HepG2 (cell line): ENCODE data around the gene INTS1. TPM values are rescaled to one million over a fixed set of nuclear protein-coding genes. Genes with fewer than 3 reads are reported as not detected.
A peak's percentile ranks its signal among the peaks of the same experiment; 100 is the strongest.

ENCODE experiments used
- ELF4 ChIP-seq: sonication (generic); formaldehyde crosslinking; IDR thresholded peaks from 2 replicates; pipeline ENCODE4 v1.5.0; 2020; ENCODE audit warnings: missing genetic modification reagents, mild to moderate bottlenecking, moderate library complexity, borderline replicate concordance
- ETV6 ChIP-seq: sonication (generic); formaldehyde crosslinking; conservative IDR thresholded peaks from 2 replicates; pipeline ENCODE4 v1.4.0; 2020; ENCODE audit warnings: missing genetic modification reagents
- IKZF1 ChIP-seq: fragments of 450-650 bp; IDR thresholded peaks from 2 replicates; pipeline ENCODE4 v1.7.1; 2016
- IKZF4 ChIP-seq: sonication (generic); formaldehyde crosslinking; IDR thresholded peaks from 2 replicates; pipeline ENCODE4 v1.5.1; 2020; ENCODE audit warnings: borderline replicate concordance, mild to moderate bottlenecking, low read depth, missing genetic modification reagents; ENCODE audit errors: not compliant biosample characterization
- MAZ ChIP-seq, 2 experiments: sonication (generic) in 1 of 2; formaldehyde crosslinking in 1 of 2; IDR thresholded peaks; 2 replicates each; pipeline versions ENCODE4 v1.5.0 to v1.6.1; 2012 to 2020; ENCODE audit warnings: low read depth in 2 of 2, mild to moderate bottlenecking in 2 of 2, borderline replicate concordance in 1 of 2, improper control_type of control experiment in 1 of 2, low read length in 1 of 2, missing genetic modification reagents in 1 of 2, moderate library complexity in 1 of 2
- PTBP1 ChIP-seq: fragments of 200-400 bp; formaldehyde crosslinking; IDR thresholded peaks from 2 replicates; pipeline ENCODE4 v1.6.1; 2018; ENCODE audit warnings: low read length, low read depth; ENCODE audit not compliant: poor library complexity, severe bottlenecking
- SALL1 ChIP-seq: sonication (generic); formaldehyde crosslinking; IDR thresholded peaks from 2 replicates; pipeline ENCODE4 v1.8.0; 2022; ENCODE audit warnings: mild to moderate bottlenecking, missing genetic modification reagents
- ZNF251 ChIP-seq: sonication (generic); formaldehyde crosslinking; IDR thresholded peaks from 2 replicates; pipeline ENCODE4 v1.9.0; 2021; ENCODE audit warnings: mild to moderate bottlenecking, missing genetic modification reagents
- ZNF292 ChIP-seq: sonication (generic); formaldehyde crosslinking; IDR thresholded peaks from 2 replicates; pipeline ENCODE4 v1.8.1; 2022; ENCODE audit warnings: mild to moderate bottlenecking, low read depth, missing genetic modification reagents, borderline replicate concordance
- ZNF546 ChIP-seq: sonication (generic); formaldehyde crosslinking; conservative IDR thresholded peaks from 2 replicates; pipeline ENCODE4 v1.8.1; 2023; ENCODE audit warnings: mild to moderate bottlenecking, missing genetic modification reagents
- ZNF550 ChIP-seq: sonication (generic); formaldehyde crosslinking; IDR thresholded peaks from 2 replicates; pipeline ENCODE4 v1.4.0; 2020; ENCODE audit warnings: mild to moderate bottlenecking, missing genetic modification reagents, borderline replicate concordance
- ZNF720 ChIP-seq: sonication (generic); formaldehyde crosslinking; IDR thresholded peaks from 2 replicates; pipeline ENCODE4 v1.4.0; 2020; ENCODE audit warnings: missing genetic modification reagents
- ZNF777 ChIP-seq: sonication (generic); formaldehyde crosslinking; IDR thresholded peaks from 2 replicates; pipeline ENCODE4 v1.4.0; 2020; ENCODE audit warnings: missing genetic modification reagents
- ZNF792 ChIP-seq: IDR thresholded peaks from 2 replicates; pipeline ENCODE4 v1.6.1; 2016
- ZZZ3 ChIP-seq: sonication (generic); formaldehyde crosslinking; IDR thresholded peaks from 2 replicates; pipeline ENCODE4 v1.4.0; 2020; ENCODE audit warnings: missing genetic modification reagents, mild to moderate bottlenecking, borderline replicate concordance
- polyA plus RNA-seq, 8 experiments: library from polyadenylated mRNA; depleted of rRNA in 3 of 8; stranded (reverse) in 7 of 8; unstranded in 1 of 8; fragments of >200 nt; fragmentation: Illumina TruSeq in 4 of 8; extraction: Trizol in 4 of 8; gene quantifications; 2 replicates each; pipeline versions ENCODE4 v1.2.1 to v1.2.3, GENCODE V29; 2011 to 2016; ENCODE audit warnings: low read depth in 4 of 8, missing spikeins in 1 of 8, mixed read lengths in 1 of 8; ENCODE audit not compliant: insufficient read depth in 1 of 8
- total RNA-seq, 5 experiments: library from RNA; depleted of rRNA; stranded (reverse); fragments of >200 nt; fragmentation: Illumina TruSeq; extraction: Trizol; gene quantifications; 2 replicates each; pipeline ENCODE4 v1.2.3, GENCODE V29; 2016; ENCODE audit warnings: low read depth in 1 of 5
- TF ChIP-seq, protein P1 (sequence below): sonication (generic); formaldehyde crosslinking; IDR thresholded peaks from 2 replicates; pipeline ENCODE4 v1.5.1; 2020; ENCODE audit warnings: mild to moderate bottlenecking, moderate library complexity, missing genetic modification reagents
- TF ChIP-seq, protein P2 (sequence below): sonication (generic); formaldehyde crosslinking; IDR thresholded peaks from 2 replicates; pipeline ENCODE4 v1.9.0; 2022; ENCODE audit warnings: low read depth, missing genetic modification reagents
- TF ChIP-seq, protein P3 (sequence below): conservative IDR thresholded peaks from 2 replicates; pipeline ENCODE4 v1.6.1; 2018; ENCODE audit warnings: missing genetic modification reagents
- TF ChIP-seq, protein P4 (sequence below): IDR thresholded peaks from 2 replicates; pipeline ENCODE4 v1.6.1; 2018; ENCODE audit warnings: missing genetic modification reagents
- TF ChIP-seq, protein P5 (sequence below): IDR thresholded peaks from 2 replicates; pipeline ENCODE4 v1.6.1; 2018; ENCODE audit warnings: missing genetic modification reagents, mild to moderate bottlenecking, missing compliant biosample characterization

Gene INTS1
- total and polyA plus RNA-seq, 2 of the 13 experiments (the other 11 are each of a cell fraction or from before 2014, with no cell fraction given), result 13.7 to 29.0 TPM

DNA sequence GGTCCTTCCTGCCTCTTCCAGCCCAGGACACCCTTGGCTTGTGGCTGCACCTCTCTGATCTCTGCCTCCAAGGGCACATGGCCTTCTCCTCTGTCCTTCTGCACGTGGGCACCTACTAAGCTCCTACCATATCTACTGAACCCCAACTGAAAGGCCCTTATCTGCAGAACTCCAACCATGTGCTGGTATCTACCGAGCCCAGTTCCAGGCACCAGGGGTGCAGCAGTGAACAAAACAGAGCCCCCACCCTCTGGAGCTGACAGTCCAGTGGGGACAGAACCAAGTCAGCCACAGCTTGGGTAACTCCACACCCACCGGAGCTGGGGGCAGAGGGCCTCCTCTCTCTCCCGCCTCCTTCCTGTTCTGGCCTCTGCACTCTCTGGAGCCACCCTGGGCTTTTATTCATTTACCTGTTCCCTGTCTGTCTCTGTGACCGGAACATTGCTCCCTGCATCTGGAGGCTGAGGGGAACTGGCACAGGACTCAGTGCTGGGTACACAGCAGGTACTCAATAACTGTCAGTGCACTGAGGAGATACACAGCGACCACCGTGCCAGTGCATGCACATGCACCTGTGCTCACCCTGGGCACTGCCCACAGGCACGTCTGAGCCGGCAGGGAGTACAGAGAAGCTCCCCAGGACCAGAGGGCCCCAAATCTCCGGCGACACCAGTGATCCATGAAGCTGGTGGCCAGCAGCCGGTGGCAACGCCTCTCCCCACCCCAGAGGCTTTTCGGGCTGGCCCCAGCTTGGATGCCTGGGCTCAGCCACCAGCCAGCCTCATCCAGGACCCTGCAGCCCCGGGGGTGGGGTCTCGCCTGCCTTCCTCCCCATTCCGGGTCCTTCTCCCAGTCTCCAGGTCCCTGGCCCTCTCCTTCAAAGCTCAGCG, 46.9 kb downstream of the INTS1 start (continued):
- TF ChIP-seq ETV6 (CRISPR knock-in tag) (no peak), MAZ (IDR thresholded peaks at IDR 0.05; ENCODE audit: borderline replicate concordance, low read depth, low read length) (no peak), MAZ (CRISPR knock-in tag; IDR thresholded peaks at IDR 0.05; ENCODE audit: low read depth) (0 out of 2 replicates have a peak, but pooled peaks have one; percentile 14), ZZZ3 (CRISPR knock-in tag) (no peak), PTBP1 (no peak), ZNF777 (no peak; the same call in 1 of the 2 replicates), ZNF550 (CRISPR knock-in tag) (no peak), IKZF4 (CRISPR knock-in tag) (peak; percentile 25), ZNF546 (CRISPR knock-in tag) (no peak), ZNF292 (0 out of 2 replicates have a peak, but pooled peaks have one; percentile 26), SALL1 (CRISPR knock-in tag) (peak; percentile 10; the same call in 1 of the 2 replicates), ELF4 (CRISPR knock-in tag) (no peak), ZNF251 (no peak), IKZF1 (no peak), ZNF720 (CRISPR knock-in tag) (no peak), ZNF792 (CRISPR knock-in tag) (no peak)
- TF ChIP-seq, protein P1, sequence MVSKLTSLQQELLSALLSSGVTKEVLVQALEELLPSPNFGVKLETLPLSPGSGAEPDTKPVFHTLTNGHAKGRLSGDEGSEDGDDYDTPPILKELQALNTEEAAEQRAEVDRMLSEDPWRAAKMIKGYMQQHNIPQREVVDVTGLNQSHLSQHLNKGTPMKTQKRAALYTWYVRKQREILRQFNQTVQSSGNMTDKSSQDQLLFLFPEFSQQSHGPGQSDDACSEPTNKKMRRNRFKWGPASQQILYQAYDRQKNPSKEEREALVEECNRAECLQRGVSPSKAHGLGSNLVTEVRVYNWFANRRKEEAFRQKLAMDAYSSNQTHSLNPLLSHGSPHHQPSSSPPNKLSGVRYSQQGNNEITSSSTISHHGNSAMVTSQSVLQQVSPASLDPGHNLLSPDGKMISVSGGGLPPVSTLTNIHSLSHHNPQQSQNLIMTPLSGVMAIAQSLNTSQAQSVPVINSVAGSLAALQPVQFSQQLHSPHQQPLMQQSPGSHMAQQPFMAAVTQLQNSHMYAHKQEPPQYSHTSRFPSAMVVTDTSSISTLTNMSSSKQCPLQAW, result peak; percentile 70; the same call in 1 of the 2 replicates
- TF ChIP-seq, protein P2, sequence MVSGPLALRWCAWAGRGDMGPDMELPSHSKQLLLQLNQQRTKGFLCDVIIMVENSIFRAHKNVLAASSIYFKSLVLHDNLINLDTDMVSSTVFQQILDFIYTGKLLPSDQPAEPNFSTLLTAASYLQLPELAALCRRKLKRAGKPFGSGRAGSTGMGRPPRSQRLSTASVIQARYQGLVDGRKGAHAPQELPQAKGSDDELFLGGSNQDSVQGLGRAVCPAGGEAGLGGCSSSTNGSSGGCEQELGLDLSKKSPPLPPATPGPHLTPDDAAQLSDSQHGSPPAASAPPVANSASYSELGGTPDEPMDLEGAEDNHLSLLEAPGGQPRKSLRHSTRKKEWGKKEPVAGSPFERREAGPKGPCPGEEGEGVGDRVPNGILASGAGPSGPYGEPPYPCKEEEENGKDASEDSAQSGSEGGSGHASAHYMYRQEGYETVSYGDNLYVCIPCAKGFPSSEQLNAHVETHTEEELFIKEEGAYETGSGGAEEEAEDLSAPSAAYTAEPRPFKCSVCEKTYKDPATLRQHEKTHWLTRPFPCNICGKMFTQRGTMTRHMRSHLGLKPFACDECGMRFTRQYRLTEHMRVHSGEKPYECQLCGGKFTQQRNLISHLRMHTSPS (CRISPR knock-in tag), result 0 out of 2 replicates have a peak, but pooled peaks have one; percentile 46
- TF ChIP-seq, protein P3, sequence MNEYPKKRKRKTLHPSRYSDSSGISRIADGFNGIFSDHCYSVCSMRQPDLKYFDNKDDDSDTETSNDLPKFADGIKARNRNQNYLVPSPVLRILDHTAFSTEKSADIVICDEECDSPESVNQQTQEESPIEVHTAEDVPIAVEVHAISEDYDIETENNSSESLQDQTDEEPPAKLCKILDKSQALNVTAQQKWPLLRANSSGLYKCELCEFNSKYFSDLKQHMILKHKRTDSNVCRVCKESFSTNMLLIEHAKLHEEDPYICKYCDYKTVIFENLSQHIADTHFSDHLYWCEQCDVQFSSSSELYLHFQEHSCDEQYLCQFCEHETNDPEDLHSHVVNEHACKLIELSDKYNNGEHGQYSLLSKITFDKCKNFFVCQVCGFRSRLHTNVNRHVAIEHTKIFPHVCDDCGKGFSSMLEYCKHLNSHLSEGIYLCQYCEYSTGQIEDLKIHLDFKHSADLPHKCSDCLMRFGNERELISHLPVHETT, result no peak
- TF ChIP-seq, protein P4, sequence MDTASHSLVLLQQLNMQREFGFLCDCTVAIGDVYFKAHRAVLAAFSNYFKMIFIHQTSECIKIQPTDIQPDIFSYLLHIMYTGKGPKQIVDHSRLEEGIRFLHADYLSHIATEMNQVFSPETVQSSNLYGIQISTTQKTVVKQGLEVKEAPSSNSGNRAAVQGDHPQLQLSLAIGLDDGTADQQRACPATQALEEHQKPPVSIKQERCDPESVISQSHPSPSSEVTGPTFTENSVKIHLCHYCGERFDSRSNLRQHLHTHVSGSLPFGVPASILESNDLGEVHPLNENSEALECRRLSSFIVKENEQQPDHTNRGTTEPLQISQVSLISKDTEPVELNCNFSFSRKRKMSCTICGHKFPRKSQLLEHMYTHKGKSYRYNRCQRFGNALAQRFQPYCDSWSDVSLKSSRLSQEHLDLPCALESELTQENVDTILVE (CRISPR knock-in tag), result no peak
- TF ChIP-seq, protein P5, sequence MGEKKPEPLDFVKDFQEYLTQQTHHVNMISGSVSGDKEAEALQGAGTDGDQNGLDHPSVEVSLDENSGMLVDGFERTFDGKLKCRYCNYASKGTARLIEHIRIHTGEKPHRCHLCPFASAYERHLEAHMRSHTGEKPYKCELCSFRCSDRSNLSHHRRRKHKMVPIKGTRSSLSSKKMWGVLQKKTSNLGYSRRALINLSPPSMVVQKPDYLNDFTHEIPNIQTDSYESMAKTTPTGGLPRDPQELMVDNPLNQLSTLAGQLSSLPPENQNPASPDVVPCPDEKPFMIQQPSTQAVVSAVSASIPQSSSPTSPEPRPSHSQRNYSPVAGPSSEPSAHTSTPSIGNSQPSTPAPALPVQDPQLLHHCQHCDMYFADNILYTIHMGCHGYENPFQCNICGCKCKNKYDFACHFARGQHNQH (CRISPR knock-in tag), result no peak
